OCI-LY1 (cell line): ENCODE results near the gene EIPR1.

Source experiments
- H2AFZ ChIP-seq: fragments of 200-600 bp; sonication (generic), shearing (Covaris generic); 2 replicates; pipeline ENCODE4 v1.6.0; 2014; ENCODE audit warnings: antibody characterized with exemption, mild to moderate bottlenecking, low read length
- H3F3A ChIP-seq: fragments of 200-600 bp; sonication (generic), shearing (Covaris generic); 2 replicates; pipeline ENCODE4 v1.6.0; 2014; ENCODE audit warnings: mild to moderate bottlenecking, antibody characterized with exemption, low read length, moderate library complexity; ENCODE audit not compliant: insufficient read depth
- H3K27ac ChIP-seq: fragments of 200-600 bp; sonication (generic); 2 replicates; pipeline ENCODE4 v1.5.1; 2014; ENCODE audit warnings: low read length, mixed run types, mild to moderate bottlenecking, low read depth; ENCODE audit not compliant: poor library complexity, severe bottlenecking
- H3K27me3 ChIP-seq: fragments of 200-600 bp; sonication (generic); 2 replicates; pipeline ENCODE4 v1.6.0; 2014; ENCODE audit warnings: antibody characterized with exemption, mild to moderate bottlenecking, low read length, moderate library complexity; ENCODE audit not compliant: insufficient read depth
- H3K36me3 ChIP-seq: fragments of 200-600 bp; sonication (generic); 2 replicates; pipeline ENCODE4 v1.6.1; 2014; ENCODE audit warnings: mild to moderate bottlenecking, antibody characterized with exemption, low read length, moderate library complexity, mixed read lengths; ENCODE audit not compliant: insufficient read depth
- H3K4me1 ChIP-seq: fragments of 200-600 bp; sonication (generic); 2 replicates; pipeline ENCODE4 v1.5.1; 2014; ENCODE audit warnings: mild to moderate bottlenecking, low read length, moderate library complexity; ENCODE audit not compliant: insufficient read depth, severe bottlenecking
- H3K4me2 ChIP-seq: fragments of 200-600 bp; sonication (generic), shearing (Covaris generic); 2 replicates; pipeline ENCODE4 v1.6.1; 2014; ENCODE audit warnings: low read length
- H3K4me3 ChIP-seq: fragments of 200-600 bp; sonication (generic); 2 replicates; pipeline ENCODE4 v1.5.1; 2014; ENCODE audit warnings: low read length, low read depth, mild to moderate bottlenecking, mixed read lengths; ENCODE audit not compliant: poor library complexity, severe bottlenecking
- H3K79me2 ChIP-seq: fragments of 200-600 bp; shearing (Covaris generic); 2 replicates; pipeline ENCODE4 v1.6.1; 2016; ENCODE audit warnings: mixed run types, low read length, mixed read lengths; ENCODE audit not compliant: insufficient read depth
- H3K9ac ChIP-seq: fragments of 200-600 bp; sonication (generic), shearing (Covaris generic); 2 replicates; pipeline ENCODE4 v1.6.1; 2014; ENCODE audit warnings: mild to moderate bottlenecking, low read length, mixed read lengths
- H3K9me2 ChIP-seq: fragments of 200-600 bp; sonication (generic), shearing (Covaris generic); 2 replicates; pipeline ENCODE4 v1.6.1; 2014; ENCODE audit warnings: low read depth, mild to moderate bottlenecking, low read length, mixed read lengths
- H3K9me3 ChIP-seq: fragments of 200-600 bp; shearing (Covaris generic); 2 replicates; pipeline ENCODE4 v1.6.1; 2014; ENCODE audit warnings: low read length, mixed read lengths
- H4K20me1 ChIP-seq: fragments of 200-600 bp; sonication (generic), shearing (Covaris generic); 2 replicates; pipeline ENCODE4 v1.6.0; 2016; ENCODE audit warnings: mild to moderate bottlenecking, low read length; ENCODE audit not compliant: insufficient read depth
- EZH2 ChIP-seq: fragments of 200-600 bp; sonication (generic), shearing (Covaris generic); IDR thresholded peaks from 2 replicates; pipeline ENCODE4 v1.8.0; 2017; ENCODE audit warnings: borderline replicate concordance, mixed run types, mild to moderate bottlenecking, antibody characterized with exemption, low read length, moderate library complexity, mixed read lengths
- TF ChIP-seq, protein P1 (sequence below): fragments of 200-600 bp; sonication (generic), shearing (Covaris generic); IDR thresholded peaks from 2 replicates; pipeline ENCODE4 v1.5.1; 2017; ENCODE audit warnings: mild to moderate bottlenecking, antibody characterized with exemption, low read length, moderate library complexity, mixed read lengths

EIPR1 gene

GRCh38 chr2:3249476-3249962 lies 128.1 kb downstream of the EIPR1 start:
- H3K27ac ChIP-seq = no peak overlapping the region
- H3K36me3 ChIP-seq = peaks cover 45% of the 10 kb centered on the region
- peaks cover 12% of the 10 kb centered on the region for H3K9me3 ChIP-seq

GRCh38 chr2:3248754-3249475 lies 128.7 kb downstream of the EIPR1 start:
- Histone ChIP-seq H3K4me1 (peaks cover 14% of the 10 kb centered on the region), H3K36me3 (peaks cover 45% of the 10 kb centered on the region), H3K9me3 (peaks cover 12% of the 10 kb centered on the region)

More at GRCh38 chr2:3249476-3249962, 128.1 kb downstream of the EIPR1 start:
- no peaks in the 10 kb centered on the region for H3K27me3 ChIP-seq
- H3K4me1 ChIP-seq = peaks cover 18% of the 10 kb centered on the region
- no peaks in the 10 kb centered on the region for H3F3A ChIP-seq
- TF ChIP-seq EZH2 = no peak
- TF ChIP-seq, protein P1, sequence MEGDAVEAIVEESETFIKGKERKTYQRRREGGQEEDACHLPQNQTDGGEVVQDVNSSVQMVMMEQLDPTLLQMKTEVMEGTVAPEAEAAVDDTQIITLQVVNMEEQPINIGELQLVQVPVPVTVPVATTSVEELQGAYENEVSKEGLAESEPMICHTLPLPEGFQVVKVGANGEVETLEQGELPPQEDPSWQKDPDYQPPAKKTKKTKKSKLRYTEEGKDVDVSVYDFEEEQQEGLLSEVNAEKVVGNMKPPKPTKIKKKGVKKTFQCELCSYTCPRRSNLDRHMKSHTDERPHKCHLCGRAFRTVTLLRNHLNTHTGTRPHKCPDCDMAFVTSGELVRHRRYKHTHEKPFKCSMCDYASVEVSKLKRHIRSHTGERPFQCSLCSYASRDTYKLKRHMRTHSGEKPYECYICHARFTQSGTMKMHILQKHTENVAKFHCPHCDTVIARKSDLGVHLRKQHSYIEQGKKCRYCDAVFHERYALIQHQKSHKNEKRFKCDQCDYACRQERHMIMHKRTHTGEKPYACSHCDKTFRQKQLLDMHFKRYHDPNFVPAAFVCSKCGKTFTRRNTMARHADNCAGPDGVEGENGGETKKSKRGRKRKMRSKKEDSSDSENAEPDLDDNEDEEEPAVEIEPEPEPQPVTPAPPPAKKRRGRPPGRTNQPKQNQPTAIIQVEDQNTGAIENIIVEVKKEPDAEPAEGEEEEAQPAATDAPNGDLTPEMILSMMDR = no peak
- no peaks in the 10 kb centered on the region for H3K9me2 ChIP-seq
- no peak overlapping the region for H3K4me2 ChIP-seq
- H3K79me2 ChIP-seq = no peaks in the 10 kb centered on the region
- H3K4me3 ChIP-seq = no peak overlapping the region
- H4K20me1 ChIP-seq = no peaks in the 10 kb centered on the region
- no peak overlapping the region for H2AFZ ChIP-seq
- no peak overlapping the region for H3K9ac ChIP-seq

DNA sequence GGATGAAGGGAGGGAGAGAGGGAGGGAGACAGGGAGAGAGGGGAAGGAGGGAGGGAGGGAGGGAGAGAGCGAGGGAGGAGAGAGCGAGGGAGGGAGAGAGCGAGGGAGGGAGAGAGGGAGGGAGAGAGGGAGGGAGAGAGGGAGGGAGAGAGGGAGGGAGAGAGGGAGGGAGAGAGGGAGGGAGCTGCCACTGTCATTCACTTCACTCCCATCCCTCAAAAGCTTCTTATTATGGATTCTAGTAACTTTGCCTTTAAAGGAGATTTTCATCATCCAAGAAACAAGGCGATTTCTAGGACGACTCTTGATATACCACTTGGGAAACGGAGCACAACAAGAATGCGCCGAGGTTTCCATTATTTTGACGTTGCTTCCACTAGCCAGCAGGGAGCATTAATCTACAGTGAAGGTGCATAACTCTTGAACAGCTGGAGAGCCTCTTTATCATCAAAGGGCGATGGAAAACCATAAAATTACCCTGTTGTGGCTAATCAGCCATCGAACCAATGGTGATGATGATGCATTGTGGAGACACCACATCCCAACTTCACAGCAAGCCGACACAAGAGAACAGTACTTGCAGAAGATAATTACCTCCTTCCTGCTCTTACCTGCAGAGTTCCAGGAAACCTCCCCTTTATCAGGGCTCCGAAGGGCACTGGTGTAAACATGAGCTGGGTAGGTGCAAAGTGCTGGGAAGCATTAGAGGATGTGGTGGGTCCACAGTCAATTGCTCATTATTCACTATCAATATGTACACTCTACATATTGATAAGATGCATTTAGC lies 130.5 kb downstream of the EIPR1 start:
- Histone ChIP-seq H2AFZ (no peak overlapping the region), H3K27ac (no peak overlapping the region), H3K9ac (no peak overlapping the region), H3K4me2 (no peak overlapping the region), H3K4me3 (no peak overlapping the region), H3F3A (no peaks in the 10 kb centered on the region), H3K9me2 (no peaks in the 10 kb centered on the region), H3K4me1 (peaks cover 18% of the 10 kb centered on the region), H3K9me3 (peaks cover 12% of the 10 kb centered on the region), H4K20me1 (no peaks in the 10 kb centered on the region), H3K79me2 (no peaks in the 10 kb centered on the region), H3K27me3 (no peaks in the 10 kb centered on the region), H3K36me3 (peaks cover 35% of the 10 kb centered on the region)
- TF ChIP-seq, protein P1 = no peak
- TF ChIP-seq EZH2 = no peak

More at GRCh38 chr2:3248754-3249475, 128.7 kb downstream of the EIPR1 start:
- Histone ChIP-seq H3K4me2 (no peak overlapping the region), H3K79me2 (no peaks in the 10 kb centered on the region), H3K9ac (no peak overlapping the region), H2AFZ (no peak overlapping the region), H3K27ac (no peak overlapping the region), H4K20me1 (no peaks in the 10 kb centered on the region), H3F3A (no peaks in the 10 kb centered on the region), H3K27me3 (no peaks in the 10 kb centered on the region), H3K9me2 (no peaks in the 10 kb centered on the region), H3K4me3 (no peak overlapping the region)
- TF ChIP-seq, protein P1 = no peak
- TF ChIP-seq EZH2 = no peak
